Prostate gland (tissue), 2 donors: ENCODE results near the gene S100A2. TPM values are rescaled to one million over a fixed set of nuclear protein-coding genes. Genes with fewer than 3 reads are reported as not detected.

Source experiments
- DNase-seq: peaks from one replicate; pipeline ENCODE4 v3.0.0-alpha.2; 2019; ENCODE audit warnings: low spot score
- H3K27ac ChIP-seq, 2 donors: fragments of 200-600 bp; sonication (generic); 2 replicates each; pipeline ENCODE4 v1.5.1; 2017 to 2019
- H3K27me3 ChIP-seq: fragments of 200-600 bp; sonication (generic); replicated peaks from 2 replicates; pipeline ENCODE4 v1.5.1; 2019; ENCODE audit not compliant: insufficient read depth
- H3K36me3 ChIP-seq, 2 donors: fragments of 200-600 bp; sonication (generic); 1 replicate in 1 of 2; 2 replicates in 1 of 2; pipeline versions ENCODE4 v1.5.1 to v1.8.1; 2017 to 2019
- H3K4me1 ChIP-seq: fragments of 200-600 bp; sonication (generic); replicated peaks from 2 replicates; pipeline ENCODE4 v1.5.1; 2019
- H3K4me3 ChIP-seq, 2 donors: fragments of 200-600 bp; sonication (generic); 2 replicates each; pipeline ENCODE4 v1.5.1; 2017 to 2019
- H3K9me3 ChIP-seq: fragments of 200-600 bp; sonication (generic); 2 replicates; pipeline ENCODE4 v1.5.1; 2017
- CTCF ChIP-seq, 4 experiments: fragments of 200-600 bp in 2 of 4; fragments of 450-650 bp in 2 of 4; sonication (generic) in 2 of 4; IDR thresholded peaks; 1 replicate in 3 of 4; 2 replicates in 1 of 4; pipeline ENCODE4 v1.5.1; 2016 to 2019; ENCODE audit warnings: antibody characterized with exemption in 4 of 4, mild to moderate bottlenecking in 2 of 4, moderate library complexity in 2 of 4
- POLR2A ChIP-seq: fragments of 450-650 bp; IDR thresholded peaks from one replicate; pipeline ENCODE4 v1.6.1; 2016; ENCODE audit warnings: antibody characterized with exemption, mild to moderate bottlenecking
- POLR2AphosphoS5 ChIP-seq: sonication (generic); formaldehyde crosslinking; IDR thresholded peaks from one replicate; pipeline ENCODE4 v1.6.1; 2017; ENCODE audit warnings: antibody characterized with exemption
- WGBS: methylation state at CpG from one replicate; pipeline ENCODE4 v1.1.5; 2018; 5-methylcytosine and 5-hydroxymethylcytosine counted together
- intact Hi-C: fragments of 100-400 bp; cut with DNase I; formaldehyde crosslinking; loops from one replicate; pipeline ENCODE4 v1.14.2; 2022
- total RNA-seq, 2 donors: library from RNA; depleted of rRNA; stranded (reverse); fragments of >200 nt; gene quantifications; one replicate each; pipeline ENCODE4 v1.1.0, GENCODE V29; 2016

S100A2 gene
- total RNA-seq, 2 donors from 2014 or later, result 14.1 to 22.6 TPM

GRCh38 chr1:153573351-153573750 is 7.7 kb upstream of the S100A2 start:
- Histone ChIP-seq H3K9me3 (no peaks in the 10 kb centered on the region), H3K27ac (peak overlapping the region in 1 of 2 donors; percentile 24), H3K4me1 (no peaks in the 10 kb centered on the region), H3K36me3 (no peaks in the 10 kb centered on the region), H3K27me3 (no peaks in the 10 kb centered on the region), H3K4me3 (no peak overlapping the region)
- no peak for DNase-seq
- TF ChIP-seq CTCF (IDR thresholded peaks at IDR 0.05) (no peak), POLR2A (no peak), POLR2AphosphoS5 (no peak)
- intact Hi-C loops, result loop anchor here (5.0 kb wide), 3 partner anchors 54 to 179 kb away; partner anchors contain the start of genes ILF2, S100A1 and S100A13
- 82% methylated on average over 3 of the region's 3 CpGs for WGBS

DNA sequence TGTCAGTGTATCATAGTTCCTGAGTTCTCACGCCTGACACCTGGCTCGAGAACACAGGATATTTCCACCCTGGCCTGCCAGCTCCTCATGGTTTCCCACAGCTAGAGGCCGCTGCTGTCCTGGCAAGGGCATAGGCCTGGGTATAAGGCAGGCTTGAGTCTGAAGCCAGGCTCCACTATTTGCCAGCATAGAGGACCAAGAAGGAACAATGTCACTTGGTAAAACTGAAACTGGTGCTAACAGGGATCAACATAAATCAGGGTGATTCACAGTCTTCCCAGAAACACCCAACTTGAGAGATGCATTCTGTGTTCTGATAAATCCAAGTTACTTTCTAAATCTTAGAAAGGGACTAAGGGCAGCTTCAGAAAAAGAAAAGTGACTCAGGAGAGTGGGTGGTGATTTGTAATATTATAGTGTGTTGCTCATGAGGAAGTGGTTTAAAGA is 6.9 kb upstream of the S100A2 start:
- no peaks in the 10 kb centered on the region for H3K36me3 ChIP-seq
- 11% methylated on average over 3 of the region's 3 CpGs for WGBS
- DNase-seq, result peak; percentile 89
- no peaks in the 10 kb centered on the region for H3K9me3 ChIP-seq
- intact Hi-C loops, result loop anchor here (5.0 kb wide), 3 partner anchors 55 to 180 kb away; partner anchors contain the start of genes ILF2, S100A1 and S100A13
- H3K4me1 ChIP-seq, result no peaks in the 10 kb centered on the region
- H3K27ac ChIP-seq, result peak overlapping the region in 1 of 2 donors; percentile 24
- H3K27me3 ChIP-seq, result no peaks in the 10 kb centered on the region
- TF ChIP-seq POLR2AphosphoS5 (peak; percentile 92), CTCF (IDR thresholded peaks at IDR 0.05) (peak in 3 of 4 experiments; percentile 90 to 94 (median 91)), POLR2A (no peak)
- H3K4me3 ChIP-seq, result no peak overlapping the region

GRCh38 chr1:153571706-153572105 is 6.1 kb upstream of the S100A2 start:
- Histone ChIP-seq H3K9me3 (no peaks in the 10 kb centered on the region), H3K36me3 (no peaks in the 10 kb centered on the region), H3K4me3 (no peak overlapping the region), H3K4me1 (peaks cover 1% of the 10 kb centered on the region), H3K27me3 (no peaks in the 10 kb centered on the region), H3K27ac (no peak overlapping the region)
- DNase-seq, result no peak
- WGBS, result 79% methylated on average over 7 of the region's 7 CpGs
- no peak for TF ChIP-seq POLR2A
- TF ChIP-seq POLR2AphosphoS5, result no peak
- TF ChIP-seq CTCF (IDR thresholded peaks at IDR 0.05), result no peak
- intact Hi-C loops, result loop anchor here (5.0 kb wide), 3 partner anchors 56 to 181 kb away; partner anchors contain the start of genes ILF2, S100A1 and S100A13

DNA sequence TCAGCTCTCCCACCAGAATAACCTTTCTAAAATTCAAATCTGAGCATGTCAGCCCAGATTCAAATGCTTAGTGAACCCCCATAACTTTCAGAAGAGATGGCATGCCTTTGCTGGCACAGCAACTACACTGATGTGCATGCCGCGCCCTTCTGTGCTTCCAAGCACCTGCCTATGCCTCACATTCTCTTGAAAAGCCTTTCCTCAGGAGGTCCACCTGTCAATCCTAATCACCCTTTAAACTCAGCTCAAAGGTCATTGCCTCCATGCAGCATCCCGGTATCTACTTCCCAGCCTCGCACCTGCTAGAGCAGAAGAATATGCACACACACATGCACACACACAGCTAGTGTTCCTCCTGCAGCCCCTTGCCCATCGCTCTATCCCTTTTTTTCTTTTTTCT is 5.2 kb upstream of the S100A2 start:
- no peak overlapping the region for H3K4me3 ChIP-seq
- intact Hi-C loops, result loop anchor here (5.0 kb wide), 3 partner anchors 56 to 181 kb away; partner anchors contain the start of genes ILF2, S100A1 and S100A13
- no peak for DNase-seq
- H3K27me3 ChIP-seq, result no peaks in the 10 kb centered on the region
- H3K9me3 ChIP-seq, result no peaks in the 10 kb centered on the region
- TF ChIP-seq POLR2AphosphoS5 (no peak), CTCF (IDR thresholded peaks at IDR 0.05) (no peak), POLR2A (no peak)
- H3K36me3 ChIP-seq, result no peaks in the 10 kb centered on the region
- WGBS, result 95% methylated on average over 5 of the region's 5 CpGs
- H3K27ac ChIP-seq, result no peak overlapping the region
- peaks cover 3% of the 10 kb centered on the region for H3K4me1 ChIP-seq

DNA sequence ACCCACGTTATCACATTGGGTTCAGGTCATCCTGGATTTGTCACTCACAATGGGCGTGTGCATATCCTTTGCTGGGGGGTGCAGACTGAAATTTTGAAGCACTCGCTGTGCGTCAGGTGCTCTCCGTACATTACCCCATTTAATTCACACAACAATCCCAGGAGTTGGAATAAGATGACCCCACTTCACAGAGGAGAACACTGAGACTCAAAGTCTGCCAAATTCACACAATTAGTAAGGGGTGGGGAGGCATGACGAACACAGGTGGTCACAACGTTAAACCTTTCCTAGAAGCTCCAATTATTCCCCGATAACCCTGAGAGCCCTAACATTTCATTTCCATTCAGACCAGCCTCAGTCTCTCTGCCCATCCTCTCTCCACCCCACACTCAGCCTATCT is 3.8 kb upstream of the S100A2 start:
- TF ChIP-seq POLR2AphosphoS5, result no peak
- TF ChIP-seq POLR2A, result no peak
- no peak for TF ChIP-seq CTCF (IDR thresholded peaks at IDR 0.05)
- no peaks in the 10 kb centered on the region for H3K9me3 ChIP-seq
- intact Hi-C loops, result loop anchor here (5.0 kb wide), 1 partner anchor 217 kb away; no protein-coding TSS in a partner anchor
- H3K4me3 ChIP-seq, result no peak overlapping the region
- no peaks in the 10 kb centered on the region for H3K36me3 ChIP-seq
- DNase-seq, result no peak
- no peak overlapping the region for H3K27ac ChIP-seq
- peaks cover 3% of the 10 kb centered on the region for H3K4me1 ChIP-seq
- WGBS, result 90% methylated on average over 8 of the region's 8 CpGs
- no peaks in the 10 kb centered on the region for H3K27me3 ChIP-seq
